Fibroblast of pulmonary artery (primary cell): ENCODE measurements around the gene PCDH9.

Experiments used
- DNase-seq: peaks from one replicate; pipeline ENCODE4 v3.0.0-alpha.2; 2010; ENCODE audit warnings: low read depth
- H3K4me3 ChIP-seq: replicated peaks from 2 replicates; pipeline ENCODE4 v1.5.1; 2011; ENCODE audit warnings: low read depth, mild to moderate bottlenecking, control low read depth, low read length, moderate library complexity
- CTCF ChIP-seq: IDR thresholded peaks from 2 replicates; pipeline ENCODE4 v1.5.1; 2011; ENCODE audit warnings: mild to moderate bottlenecking, control low read depth, low read length, inconsistent platforms; ENCODE audit errors: missing control alignments

PCDH9 gene

GRCh38 chr13:67161176-67161575, 69.0 kb downstream of the PCDH9 start:
- no peak for DNase-seq
- no peak for TF ChIP-seq CTCF
- H3K4me3 ChIP-seq = no peak overlapping the region

GRCh38 chr13:67158903-67159302, 71.2 kb downstream of the PCDH9 start:
- no peak overlapping the region for H3K4me3 ChIP-seq
- DNase-seq = no peak
- no peak for TF ChIP-seq CTCF

- no peak for TF ChIP-seq CTCF
- no peak for DNase-seq
- no peak overlapping the region for H3K4me3 ChIP-seq
Measured at GRCh38 chr13:67156723-67157060, 73.4 kb downstream of the PCDH9 start.

- no peak for DNase-seq
- no peak for TF ChIP-seq CTCF
- H3K4me3 ChIP-seq = no peak overlapping the region
Measured at GRCh38 chr13:67155898-67156722, 74.0 kb downstream of the PCDH9 start.

GRCh38 chr13:67152085-67152484, 78.1 kb downstream of the PCDH9 start:
- TF ChIP-seq CTCF = no peak
- H3K4me3 ChIP-seq = no peak overlapping the region
- no peak for DNase-seq

- DNase-seq = no peak
- TF ChIP-seq CTCF = no peak
Measured at GRCh38 chr13:67151652-67152051, 78.5 kb downstream of the PCDH9 start.

GRCh38 chr13:67150608-67151007, 79.5 kb downstream of the PCDH9 start:
- no peak for DNase-seq
- no peak overlapping the region for H3K4me3 ChIP-seq
- TF ChIP-seq CTCF = no peak

More at GRCh38 chr13:67151652-67152051, 78.5 kb downstream of the PCDH9 start:
- no peak overlapping the region for H3K4me3 ChIP-seq
